ENCODE measurements around the gene AMZ2. TPM values are rescaled to one million over a fixed set of nuclear protein-coding genes. Genes with fewer than 3 reads are reported as not detected.

Gene AMZ2
- total RNA-seq, 1 donor from 2014 or later, result 55.4 TPM

DNA sequence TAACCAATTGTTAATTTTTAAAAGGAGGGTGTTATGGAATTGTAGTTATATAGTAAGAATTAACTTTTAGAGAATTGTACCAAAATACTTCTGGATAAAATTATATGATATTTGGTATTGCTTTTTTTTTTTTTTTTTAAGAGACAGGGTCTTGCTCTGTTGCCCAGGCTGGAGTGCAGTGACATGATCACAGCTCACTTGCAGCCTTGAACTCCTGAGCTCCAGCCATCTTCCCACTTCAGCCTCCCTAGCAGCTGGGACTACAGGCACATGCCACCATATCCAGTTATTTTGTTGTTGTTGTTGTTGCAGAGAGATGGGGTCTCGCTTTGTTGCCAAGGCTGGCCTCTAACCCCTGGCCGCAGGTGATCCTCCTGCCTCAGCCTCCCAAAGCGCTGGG, 52.0 kb downstream of the AMZ2 start:
- H3K36me3 Mint-ChIP-seq (ENCODE audit: low read depth), result no peaks in the 10 kb centered on the region
- ATAC-seq (ENCODE audit: low read depth) (no peak), DNase-seq (no peak)
- ChIA-PET CTCF (no interaction called here), POLR2A (no interaction called here)
- H3K4me3 Mint-ChIP-seq, result no peak overlapping the region
- H3K9me3 Mint-ChIP-seq, result no peaks in the 10 kb centered on the region
- H3K27ac Mint-ChIP-seq, result no peak overlapping the region
- no peaks in the 10 kb centered on the region for H3K27me3 Mint-ChIP-seq
- peaks cover 3% of the 10 kb centered on the region for H3K4me1 Mint-ChIP-seq
- TF ChIP-seq, protein P1, sequence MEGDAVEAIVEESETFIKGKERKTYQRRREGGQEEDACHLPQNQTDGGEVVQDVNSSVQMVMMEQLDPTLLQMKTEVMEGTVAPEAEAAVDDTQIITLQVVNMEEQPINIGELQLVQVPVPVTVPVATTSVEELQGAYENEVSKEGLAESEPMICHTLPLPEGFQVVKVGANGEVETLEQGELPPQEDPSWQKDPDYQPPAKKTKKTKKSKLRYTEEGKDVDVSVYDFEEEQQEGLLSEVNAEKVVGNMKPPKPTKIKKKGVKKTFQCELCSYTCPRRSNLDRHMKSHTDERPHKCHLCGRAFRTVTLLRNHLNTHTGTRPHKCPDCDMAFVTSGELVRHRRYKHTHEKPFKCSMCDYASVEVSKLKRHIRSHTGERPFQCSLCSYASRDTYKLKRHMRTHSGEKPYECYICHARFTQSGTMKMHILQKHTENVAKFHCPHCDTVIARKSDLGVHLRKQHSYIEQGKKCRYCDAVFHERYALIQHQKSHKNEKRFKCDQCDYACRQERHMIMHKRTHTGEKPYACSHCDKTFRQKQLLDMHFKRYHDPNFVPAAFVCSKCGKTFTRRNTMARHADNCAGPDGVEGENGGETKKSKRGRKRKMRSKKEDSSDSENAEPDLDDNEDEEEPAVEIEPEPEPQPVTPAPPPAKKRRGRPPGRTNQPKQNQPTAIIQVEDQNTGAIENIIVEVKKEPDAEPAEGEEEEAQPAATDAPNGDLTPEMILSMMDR (IDR thresholded peaks at IDR 0.05), result no peak
- intact Hi-C loops (cut with micrococcal nuclease), result no loop called here

DNA sequence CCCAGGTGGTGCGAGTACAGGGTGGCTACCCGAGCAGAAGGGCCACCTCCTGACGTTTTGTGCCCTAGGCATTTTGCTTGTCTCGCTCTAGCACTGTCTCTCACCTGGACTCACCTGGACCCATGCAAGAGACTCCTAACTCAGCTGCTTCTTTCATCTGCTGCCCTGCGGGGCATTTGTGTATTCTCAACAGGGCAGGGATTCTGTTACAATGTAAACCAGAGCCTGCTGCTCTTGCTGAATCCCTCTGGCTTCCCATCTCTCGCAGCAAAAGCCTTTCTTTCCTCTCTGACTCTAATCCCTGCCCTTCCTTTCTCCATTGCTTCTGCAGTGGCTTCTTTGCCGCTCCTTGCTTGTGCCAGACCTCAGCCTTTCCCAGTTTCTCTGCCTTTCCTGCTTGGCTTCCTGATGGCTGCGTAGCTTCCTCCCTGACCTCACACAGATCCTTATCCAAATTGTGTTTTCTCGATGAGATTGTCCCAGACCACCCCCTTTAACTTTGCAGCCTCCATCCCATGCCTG, 53.7 kb downstream of the AMZ2 start:
- Mint-ChIP-seq H3K36me3 (ENCODE audit: low read depth) (no peaks in the 10 kb centered on the region), H3K9me3 (no peaks in the 10 kb centered on the region), H3K4me1 (peaks cover 3% of the 10 kb centered on the region), H3K4me3 (no peak overlapping the region), H3K27ac (no peak overlapping the region), H3K27me3 (no peaks in the 10 kb centered on the region)
- DNase-seq (no peak), ATAC-seq (ENCODE audit: low read depth) (no peak)
- intact Hi-C loops (cut with micrococcal nuclease), result no loop called here
- POLR2A ChIA-PET, result no interaction called here
- CTCF ChIA-PET, result no interaction called here
- TF ChIP-seq, protein P1 (IDR thresholded peaks at IDR 0.05), result no peak

DNA sequence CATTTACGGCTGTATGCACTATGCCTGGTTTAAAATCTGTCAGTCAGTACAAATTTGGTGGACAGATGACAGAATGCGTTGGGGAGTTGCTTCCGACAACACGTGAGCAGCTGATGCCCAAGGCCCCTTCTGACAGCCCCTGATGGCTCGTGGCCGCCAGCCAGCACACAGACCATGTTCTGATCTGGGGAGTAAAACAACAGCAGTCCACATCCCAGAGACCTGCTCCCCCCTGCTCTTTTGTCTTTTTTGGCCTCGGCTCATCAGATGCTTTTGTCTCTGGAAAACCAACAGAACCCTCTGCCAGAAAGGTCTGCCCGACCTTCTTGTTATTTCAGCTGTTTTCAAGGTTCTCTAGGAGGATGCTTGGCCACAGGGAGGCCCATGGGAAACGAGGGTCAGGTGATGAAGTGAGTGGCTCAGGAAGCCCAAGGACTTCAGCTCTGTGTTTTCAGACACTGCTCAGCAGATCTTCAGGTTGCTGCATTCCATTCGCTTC, 54.3 kb downstream of the AMZ2 start:
- ATAC-seq (ENCODE audit: low read depth), result no peak
- Mint-ChIP-seq H3K9me3 (no peaks in the 10 kb centered on the region), H3K27me3 (no peaks in the 10 kb centered on the region), H3K27ac (no peak overlapping the region), H3K4me1 (no peaks in the 10 kb centered on the region), H3K36me3 (ENCODE audit: low read depth) (peaks cover 3% of the 10 kb centered on the region), H3K4me3 (no peak overlapping the region)
- TF ChIP-seq, protein P1 (IDR thresholded peaks at IDR 0.05), result no peak
- intact Hi-C loops (cut with micrococcal nuclease), result no loop called here
- DNase-seq, result no peak
- CTCF ChIA-PET, result no interaction called here
- POLR2A ChIA-PET, result interaction anchor here (0.5 kb wide), 1 partner anchor 197 kb away, joined by 4 read pairs; no protein-coding TSS in a partner anchor

DNA sequence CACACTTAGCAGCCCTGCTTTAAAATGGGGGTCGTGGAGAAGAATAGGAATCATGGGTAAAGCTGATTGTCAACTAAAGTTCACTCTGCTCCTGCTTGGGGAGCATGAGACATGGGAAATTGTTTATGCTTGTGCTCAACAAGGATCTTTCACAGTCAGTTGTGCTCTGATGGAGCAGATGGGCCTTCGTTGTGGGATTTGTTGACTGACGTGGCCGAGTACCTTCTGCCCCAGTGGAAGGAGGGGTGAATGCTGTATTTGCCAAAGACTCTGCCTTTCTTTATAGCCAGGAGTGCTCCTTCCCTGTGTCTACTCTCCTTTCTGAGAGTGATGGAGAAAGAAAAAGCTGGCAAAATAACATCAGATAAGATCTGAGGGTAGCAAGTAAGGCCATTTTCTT, 54.8 kb downstream of the AMZ2 start:
- no peak for DNase-seq
- no peak overlapping the region for H3K27ac Mint-ChIP-seq
- H3K4me1 Mint-ChIP-seq, result no peaks in the 10 kb centered on the region
- CTCF ChIA-PET, result no interaction called here
- peaks cover 8% of the 10 kb centered on the region for H3K36me3 Mint-ChIP-seq (ENCODE audit: low read depth)
- no peaks in the 10 kb centered on the region for H3K27me3 Mint-ChIP-seq
- TF ChIP-seq, protein P1 (IDR thresholded peaks at IDR 0.05), result no peak
- intact Hi-C loops (cut with micrococcal nuclease), result no loop called here
- no peak for ATAC-seq (ENCODE audit: low read depth)
- H3K4me3 Mint-ChIP-seq, result no peak overlapping the region
- POLR2A ChIA-PET, result no interaction called here
- H3K9me3 Mint-ChIP-seq, result no peaks in the 10 kb centered on the region

DNA sequence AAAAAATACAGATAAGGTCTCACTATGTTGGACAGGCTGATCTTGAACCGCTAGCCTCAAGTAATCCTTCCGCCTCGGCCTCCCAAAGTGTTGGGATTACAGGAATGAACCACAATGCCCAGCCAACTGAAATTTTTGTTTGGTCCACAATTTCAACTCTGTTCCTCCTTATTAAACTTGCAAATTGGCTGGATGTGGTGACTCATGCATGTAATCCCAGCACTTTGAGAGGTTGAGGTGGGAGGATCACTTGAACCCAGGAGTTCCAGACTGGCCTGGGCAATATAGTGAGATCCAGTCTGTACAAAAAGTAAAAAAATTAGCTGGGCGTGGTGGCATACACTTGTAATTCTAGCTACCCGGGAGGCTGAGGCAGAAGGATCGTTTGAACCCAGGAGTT, 56.9 kb downstream of the AMZ2 start:
- no peaks in the 10 kb centered on the region for H3K4me1 Mint-ChIP-seq
- H3K36me3 Mint-ChIP-seq (ENCODE audit: low read depth), result peaks cover 14% of the 10 kb centered on the region
- no peak overlapping the region for H3K27ac Mint-ChIP-seq
- H3K4me3 Mint-ChIP-seq, result no peak overlapping the region
- no peaks in the 10 kb centered on the region for H3K27me3 Mint-ChIP-seq
- no peak for ATAC-seq (ENCODE audit: low read depth)
- intact Hi-C loops (cut with micrococcal nuclease), result no loop called here
- TF ChIP-seq, protein P1 (IDR thresholded peaks at IDR 0.05), result no peak
- CTCF ChIA-PET, result interaction anchor here (0.8 to 1.0 kb wide), 2 partner anchors 94 to 129 kb away, joined by 3 read pairs; no protein-coding TSS in a partner anchor
- POLR2A ChIA-PET, result interaction anchor here (0.6 kb wide), 1 partner anchor 84 kb away, joined by 3 read pairs; no protein-coding TSS in a partner anchor
- DNase-seq, result no peak
- no peaks in the 10 kb centered on the region for H3K9me3 Mint-ChIP-seq
